NCI-H1417 treated with DMSO at 0.1 percent for 48 hours (cell line): ENCODE data around the gene KBTBD8.

Experiments
- DNase-seq: peaks from one replicate; lab custom pipeline; 2025; lab: John Stamatoyannopoulos, UW

The KBTBD8 gene

DNA sequence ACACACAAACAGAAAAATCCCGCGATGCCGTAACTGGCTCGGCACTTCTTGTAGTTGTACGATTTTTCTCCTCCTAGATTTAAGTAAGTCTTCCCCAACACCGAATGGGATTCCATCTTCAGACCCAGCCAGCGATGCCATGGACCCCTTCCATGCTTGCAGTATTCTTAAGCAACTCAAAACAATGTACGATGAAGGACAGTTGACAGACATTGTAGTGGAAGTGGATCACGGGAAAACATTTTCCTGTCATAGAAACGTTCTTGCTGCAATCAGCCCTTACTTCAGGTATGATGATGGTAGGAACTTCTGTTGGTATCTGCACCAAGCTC is 763 bp downstream of the KBTBD8 start:
- no peak for DNase-seq

DNA sequence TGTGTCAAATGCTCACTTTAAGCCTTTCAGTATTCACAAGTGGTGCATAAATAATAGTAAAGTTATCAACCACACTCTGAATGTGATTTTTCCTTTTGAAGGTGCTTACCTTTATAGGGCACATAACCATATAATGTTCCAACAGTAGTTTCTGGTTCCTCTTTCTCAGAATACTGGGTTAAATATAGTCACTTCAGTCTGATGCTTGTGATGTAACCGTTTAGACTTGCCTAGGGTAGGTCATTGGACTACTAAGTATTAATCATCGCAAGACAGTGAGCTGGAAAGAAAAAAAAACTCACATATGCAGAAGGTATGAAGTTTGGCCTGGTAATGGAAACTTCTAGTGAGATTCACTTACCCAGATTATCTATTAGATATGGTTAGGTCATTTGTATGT is 1.9 kb downstream of the KBTBD8 start:
- DNase-seq = no peak

DNA sequence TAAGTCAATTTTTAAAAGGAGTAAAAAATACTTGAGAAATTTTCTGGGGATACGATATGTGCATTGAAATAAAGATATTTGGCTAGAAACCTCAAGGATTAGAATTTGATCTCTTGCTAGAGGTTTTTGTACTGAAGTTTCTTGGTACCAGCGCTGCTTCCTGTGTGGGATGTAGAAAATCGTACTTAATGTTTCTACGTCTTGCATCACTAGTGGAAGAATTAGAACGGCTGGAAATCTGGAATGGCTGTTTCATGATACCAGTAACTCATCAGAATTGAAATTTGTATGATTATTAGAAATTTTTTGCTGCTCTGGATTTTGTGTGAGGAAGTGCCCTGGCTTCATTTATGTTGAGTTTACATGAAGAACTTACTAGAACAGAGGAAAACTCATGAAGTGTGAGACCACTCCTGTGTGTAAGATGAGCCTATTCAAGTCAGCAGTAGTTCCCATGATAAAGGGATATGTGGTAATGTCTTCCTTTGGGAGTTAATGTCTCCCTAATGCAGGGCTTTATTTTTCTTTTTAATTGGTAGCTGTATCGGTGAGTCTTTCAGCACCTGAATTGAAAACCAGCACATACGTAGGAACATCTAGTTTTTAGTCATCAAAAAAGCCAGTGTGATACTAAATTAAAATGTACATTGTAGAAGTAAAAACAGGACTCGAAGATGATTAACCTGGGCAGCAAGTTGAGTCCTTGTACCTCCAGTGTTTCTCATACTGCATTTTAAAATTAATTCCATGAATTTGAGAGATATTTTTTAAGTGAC is 3.2 kb downstream of the KBTBD8 start:
- DNase-seq = no peak

DNA sequence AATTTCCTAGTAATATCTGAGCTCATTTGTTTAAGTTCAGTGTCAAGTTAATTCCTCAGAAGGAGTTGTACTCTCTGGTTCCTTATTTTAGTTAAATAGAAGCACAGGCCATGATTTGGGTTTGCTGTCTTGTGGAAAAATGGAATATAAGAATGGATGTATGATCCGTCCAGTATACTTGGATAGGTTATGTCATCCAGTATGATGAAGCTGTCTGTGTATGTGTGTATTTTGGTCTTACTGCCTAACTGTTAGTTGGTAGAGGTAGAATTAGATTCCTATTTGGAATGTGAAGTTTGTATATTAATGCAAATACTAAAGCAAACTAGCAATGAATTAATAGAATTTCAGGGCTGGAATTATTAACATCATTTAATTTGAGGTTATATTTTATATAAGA is 7.9 kb downstream of the KBTBD8 start:
- DNase-seq = no peak

DNA sequence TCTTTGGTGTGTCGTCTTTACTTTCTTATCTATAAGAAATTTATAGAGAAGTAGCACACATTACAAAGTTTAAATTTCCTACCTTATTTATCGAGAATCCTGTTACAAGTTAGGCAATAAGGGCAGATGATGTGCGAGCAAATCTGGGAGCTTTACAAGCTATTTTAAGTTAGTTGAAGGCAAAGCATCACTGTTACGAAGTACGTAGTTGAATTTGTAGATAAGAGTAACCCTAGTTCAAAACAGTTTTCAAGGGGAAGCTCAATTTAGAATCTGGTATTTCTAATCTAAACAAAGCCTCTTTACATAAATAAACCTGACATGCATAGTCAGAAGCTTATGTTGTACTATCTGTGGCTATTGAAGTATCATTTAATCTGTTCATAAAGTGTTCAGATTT is 8.4 kb downstream of the KBTBD8 start:
- DNase-seq = no peak

DNA sequence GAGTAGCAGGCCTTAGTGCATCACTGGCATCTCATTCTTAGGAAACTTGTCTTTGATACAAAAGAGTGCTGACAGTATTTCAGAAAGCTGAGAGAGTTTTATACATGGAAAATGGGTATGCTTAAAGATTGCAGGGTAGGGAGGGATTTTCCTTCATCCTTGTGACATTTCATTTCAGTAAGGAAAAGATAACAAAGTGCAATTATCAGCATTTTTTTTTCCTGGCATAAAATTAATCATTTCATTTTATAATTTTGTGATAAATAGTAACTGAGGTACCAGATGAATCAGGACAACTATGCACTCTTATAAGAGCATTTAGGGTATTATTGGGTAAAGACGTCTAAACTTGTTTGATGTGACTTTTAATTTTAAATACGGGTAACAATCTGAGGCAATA is 10.3 kb downstream of the KBTBD8 start:
- DNase-seq = no peak

DNA sequence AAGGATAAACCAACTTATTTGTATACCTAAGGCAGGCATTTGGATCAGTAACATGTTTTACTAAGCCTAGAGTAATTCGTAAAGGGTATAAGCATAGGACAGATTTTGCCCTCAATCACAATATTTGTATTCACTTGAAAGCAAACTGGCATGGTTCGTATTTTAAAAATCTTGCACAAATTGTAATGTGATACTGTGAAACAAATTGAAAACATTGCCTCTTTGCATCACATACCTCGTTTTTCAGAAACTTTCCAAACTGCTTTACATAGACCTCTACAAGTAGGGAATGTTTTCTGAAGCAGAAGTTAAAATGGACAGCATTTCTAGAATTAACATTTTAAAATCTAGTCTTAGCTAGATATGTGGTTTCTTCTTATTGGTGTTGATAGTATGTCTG is 11.6 kb downstream of the KBTBD8 start:
- DNase-seq = no peak

DNA sequence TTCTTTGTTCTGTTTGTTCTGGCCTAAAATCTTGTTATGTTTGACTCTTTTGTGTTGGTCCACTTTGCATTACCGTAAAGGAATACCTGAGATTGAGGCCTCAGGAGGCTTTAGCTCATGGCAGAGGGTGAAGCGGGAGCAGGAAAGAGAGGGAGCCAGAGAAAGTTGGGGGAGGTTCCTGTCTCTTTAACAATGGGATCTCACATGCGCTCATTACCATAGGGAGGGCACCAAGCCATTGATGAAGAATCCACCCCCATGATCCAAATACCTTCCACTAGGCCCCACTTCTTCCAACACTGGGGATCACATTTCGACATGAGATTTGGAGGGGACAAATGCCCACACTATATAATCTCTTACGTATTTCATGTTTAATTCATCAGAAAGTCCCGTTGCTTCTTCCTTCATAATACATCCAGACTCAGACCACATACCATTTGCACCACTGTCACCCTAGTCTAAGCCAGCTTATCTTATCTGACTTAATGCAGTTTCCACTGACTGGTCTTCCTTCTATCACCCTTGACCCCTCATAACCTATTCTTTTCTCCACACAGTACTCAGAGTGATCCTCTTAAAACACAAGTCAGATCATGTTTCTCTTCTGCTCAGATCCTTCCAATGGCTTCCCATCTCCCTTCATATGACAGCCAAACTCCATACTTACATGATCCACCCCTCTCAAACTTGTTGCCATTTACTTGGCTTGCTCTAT is 13.5 kb downstream of the KBTBD8 start:
- DNase-seq = no peak

DNA sequence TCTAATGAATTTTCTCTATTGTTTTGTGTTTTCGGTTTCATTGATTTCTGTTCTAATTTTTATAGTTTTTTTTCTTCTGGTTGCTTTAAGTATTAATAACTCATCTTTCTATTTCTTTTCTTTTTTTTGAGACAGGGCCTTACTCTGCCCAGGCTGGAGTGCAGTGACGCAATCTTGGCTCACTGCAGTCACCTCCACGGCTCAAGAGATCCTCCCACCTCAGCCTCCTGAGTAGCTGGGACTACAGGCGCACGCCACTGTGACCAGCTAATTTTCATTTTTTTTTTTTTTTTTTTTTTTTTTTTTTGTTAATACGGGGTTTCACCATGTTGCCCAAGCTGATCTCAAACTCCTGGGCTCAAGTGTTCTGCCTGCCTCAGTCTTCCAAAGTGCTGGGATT is 14.5 kb downstream of the KBTBD8 start:
- DNase-seq = no peak

DNA sequence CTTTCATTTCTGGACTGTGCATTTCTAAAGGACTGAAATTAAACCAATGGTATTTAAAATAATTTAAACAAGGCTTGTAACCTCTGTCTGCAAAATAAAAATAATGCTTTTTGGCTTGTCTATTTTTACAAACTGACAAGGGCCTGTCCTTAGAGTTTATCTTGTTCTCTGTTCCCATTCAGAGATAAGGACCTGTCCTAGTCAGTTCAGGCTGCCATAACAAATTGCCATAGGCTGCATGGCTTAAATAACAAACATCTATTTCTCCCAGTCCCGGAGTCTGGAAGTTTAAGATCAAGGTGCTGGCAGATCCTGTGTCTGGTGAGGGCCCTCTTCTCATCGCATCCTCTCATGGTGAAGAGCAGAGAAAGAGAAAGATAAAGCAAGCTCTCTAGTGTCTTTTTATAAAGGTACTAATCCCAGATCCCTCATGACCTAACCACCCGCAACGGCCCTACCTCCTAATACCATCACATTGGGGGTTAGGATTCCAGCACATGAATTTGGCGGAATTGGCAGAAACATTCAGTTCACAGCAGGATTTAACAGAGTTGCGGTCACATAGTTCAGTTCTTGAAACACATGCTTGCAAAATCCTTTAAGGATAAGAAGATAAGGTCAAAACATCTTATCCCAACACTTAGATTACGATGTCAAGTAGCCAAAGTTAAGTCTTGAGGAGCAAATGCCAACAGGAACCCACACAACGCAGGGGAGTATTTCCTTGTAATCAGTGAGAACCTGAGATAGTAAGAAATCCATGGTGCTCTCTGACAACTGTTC is 17.8 kb downstream of the KBTBD8 start:
- DNase-seq = no peak

DNA sequence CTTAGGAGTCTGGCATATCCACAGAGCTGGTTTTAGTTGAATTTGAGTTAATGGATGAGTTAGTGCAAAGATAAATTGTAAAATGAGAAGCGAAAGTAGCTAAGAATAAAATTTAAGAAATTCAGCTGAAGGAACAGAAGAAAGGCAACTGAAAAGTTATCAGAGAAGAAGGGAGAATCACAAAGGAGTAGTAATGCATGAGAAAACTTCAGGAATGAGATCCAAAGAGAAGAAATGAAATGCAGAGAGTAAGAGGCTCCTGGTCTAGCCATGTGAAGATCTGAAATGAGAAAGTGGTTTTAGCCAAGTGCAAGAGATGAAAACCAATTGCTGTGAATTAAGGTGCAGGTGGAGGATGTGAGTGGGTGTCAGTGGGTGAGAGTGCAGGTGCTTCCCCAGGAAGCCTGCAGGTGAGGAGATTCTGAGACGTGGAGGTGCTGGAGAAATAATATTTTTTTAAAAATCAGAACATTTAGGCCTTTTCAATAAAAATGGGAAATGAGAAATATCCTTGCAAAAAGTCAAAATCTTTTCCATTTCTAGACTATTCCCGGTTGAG is 18.5 kb downstream of the KBTBD8 start:
- DNase-seq = no peak

DNA sequence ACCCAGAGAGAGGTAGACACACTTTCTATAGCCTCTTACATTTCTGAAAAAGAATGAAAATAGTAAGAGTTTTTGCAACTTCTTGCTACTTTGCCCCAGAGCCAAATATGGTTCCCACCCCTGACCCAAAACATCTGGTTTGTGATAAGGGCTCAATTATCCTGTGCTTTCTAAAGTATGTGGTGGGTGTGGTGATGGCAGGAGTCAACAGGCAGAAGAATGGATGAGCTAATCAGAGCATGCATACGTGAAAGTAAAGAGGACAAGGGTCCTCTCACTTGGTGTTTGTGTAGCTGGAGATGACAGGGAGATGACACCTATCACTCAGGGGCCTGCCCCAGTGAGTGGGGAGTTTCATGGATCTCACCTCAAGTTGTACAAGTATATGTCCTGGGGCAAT is 19.1 kb downstream of the KBTBD8 start:
- no peak for DNase-seq

DNA sequence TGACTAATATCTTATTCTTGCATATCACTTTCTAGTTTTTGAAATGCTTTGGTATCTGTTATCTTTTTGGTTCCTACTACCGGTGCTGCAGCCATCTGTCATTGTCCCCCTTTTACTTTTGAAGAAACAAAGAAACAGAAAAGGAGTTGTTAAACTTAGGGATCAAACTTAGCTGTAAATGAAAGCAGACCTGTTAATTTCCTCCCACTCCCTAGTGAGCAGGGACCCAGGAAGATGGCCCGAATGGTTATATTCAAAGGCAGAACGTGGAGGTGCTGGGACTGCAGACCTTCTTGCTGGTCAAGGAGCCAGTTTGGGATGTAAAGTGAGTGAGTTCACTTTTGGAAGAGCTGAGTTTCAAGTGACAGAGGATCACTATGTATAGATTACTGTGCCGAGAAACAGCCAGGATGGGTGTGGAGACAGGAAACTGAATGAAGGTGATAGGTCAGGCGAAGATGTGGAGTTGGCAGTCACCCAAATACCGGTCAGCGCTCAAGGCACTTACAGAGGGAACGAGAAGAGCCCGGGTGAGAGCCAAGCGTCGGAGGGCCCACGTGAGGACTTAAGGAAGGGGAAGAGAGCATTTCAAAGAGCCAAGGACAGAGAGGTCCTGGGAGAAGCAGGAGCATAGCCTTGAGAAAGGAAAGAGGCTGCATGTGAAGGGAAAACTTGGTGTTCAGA is 20.1 kb downstream of the KBTBD8 start:
- no peak for DNase-seq

DNA sequence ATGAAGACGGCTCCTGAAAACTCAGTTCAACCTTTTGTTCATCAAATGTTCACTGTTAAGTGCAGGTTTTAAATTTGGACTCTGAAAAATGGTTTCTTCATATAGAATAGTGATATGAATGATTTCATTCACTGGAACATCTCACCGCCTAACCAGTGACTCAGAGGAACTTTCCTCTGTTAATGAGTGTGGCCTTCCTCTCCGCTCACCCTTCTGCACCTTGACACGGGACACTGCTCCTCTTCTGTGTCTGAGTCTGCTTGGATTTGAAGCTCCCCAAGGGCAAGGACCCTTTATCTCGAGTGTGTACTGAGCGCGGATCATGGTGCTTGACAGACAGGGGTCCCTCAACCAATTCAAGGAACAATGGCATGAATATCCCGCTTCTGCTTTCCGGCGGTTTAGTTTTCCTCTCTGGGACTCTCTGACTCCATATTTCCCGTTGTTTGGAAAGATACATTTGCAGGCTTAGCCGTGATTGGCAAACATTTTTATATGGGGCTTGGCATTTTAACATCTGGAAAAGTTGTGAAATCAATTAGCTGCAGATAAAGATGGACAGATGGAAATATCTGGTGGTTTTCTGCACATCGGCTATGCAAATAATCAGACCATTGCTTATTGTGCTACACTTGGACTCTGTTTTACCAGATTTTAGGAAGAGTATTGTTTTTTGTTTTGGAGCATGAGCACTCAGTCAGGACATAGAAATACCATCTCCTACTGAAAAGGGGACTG is 20.9 kb downstream of the KBTBD8 start:
- DNase-seq = no peak

DNA sequence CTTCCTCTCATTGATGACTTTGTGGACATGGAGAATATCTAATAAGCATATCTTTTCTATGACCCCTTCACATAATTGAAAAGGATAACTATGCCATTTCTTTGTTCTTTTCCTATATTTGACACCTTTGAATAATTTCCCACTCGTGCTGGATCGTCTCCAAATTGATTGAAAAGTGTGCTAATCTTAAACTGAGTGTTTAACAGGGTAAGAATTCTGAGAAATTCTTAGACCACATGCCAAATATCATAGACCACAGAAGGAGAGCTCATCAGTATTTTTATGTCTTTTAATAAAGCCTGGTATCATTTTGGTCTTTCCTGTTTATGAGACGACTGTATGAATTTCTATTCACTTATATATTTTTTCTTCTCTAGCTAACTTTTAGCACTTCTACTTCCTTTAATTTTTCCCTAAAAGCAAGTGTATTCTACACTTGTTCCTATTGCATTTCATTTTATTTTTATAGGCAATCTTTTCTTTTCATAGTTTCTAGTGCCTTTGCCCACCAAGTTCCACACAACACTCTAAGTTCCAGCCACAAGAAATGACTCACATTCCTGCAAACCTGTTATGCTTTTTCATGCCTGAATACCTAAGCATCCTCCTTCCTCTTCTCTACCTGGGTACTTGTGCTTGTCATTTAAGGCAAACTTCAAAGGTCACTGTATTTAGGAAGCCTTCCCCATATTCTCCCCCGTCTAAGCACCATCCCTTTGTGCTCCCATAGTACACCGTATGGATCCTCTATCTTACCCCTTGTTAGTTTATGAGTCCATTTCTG is 30.1 kb downstream of the KBTBD8 start:
- no peak for DNase-seq

DNA sequence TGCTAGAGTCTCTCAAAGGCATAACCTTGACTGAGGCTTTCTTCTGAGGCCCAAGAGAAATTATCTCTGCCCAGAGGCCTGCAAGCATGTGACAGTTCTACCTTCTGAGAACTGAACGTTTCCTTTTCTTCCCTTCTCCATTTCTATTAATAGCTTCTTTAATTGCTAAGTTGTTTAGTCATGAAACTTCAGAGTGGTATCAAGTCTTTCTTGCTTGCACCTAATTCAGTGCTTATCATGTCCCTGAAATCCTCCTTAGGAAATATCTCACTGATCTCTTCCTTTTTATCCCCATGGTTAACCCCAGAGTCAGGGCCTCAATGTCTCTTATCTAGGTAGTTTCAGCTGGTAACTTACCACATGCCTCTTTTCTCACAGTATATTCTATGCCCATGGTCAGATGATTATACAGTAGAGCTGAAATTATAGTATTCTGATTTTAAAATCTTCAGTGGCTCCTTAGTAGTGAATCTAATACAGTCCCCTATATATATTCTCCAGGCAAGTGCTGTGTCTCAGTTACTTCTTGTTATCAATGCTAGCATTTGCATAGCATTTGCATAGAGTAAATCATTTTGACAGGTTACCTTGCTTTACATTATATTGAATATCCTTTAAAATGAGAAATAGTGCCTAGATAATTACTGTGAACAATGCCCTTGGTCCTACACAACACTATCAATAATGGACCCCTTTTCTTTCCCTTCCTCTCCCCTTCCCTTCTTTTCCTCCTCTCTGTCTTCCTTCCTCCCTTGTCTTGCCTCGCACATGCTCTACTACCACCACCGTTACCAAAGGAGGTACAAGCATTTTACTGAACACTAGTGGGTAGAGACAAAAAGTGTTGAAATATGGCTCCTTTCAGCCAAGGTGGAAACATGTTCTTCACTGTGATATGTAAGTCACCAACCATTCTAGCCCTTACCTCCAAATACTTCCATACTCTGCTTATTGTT is 33.0 kb downstream of the KBTBD8 start:
- no peak for DNase-seq

DNA sequence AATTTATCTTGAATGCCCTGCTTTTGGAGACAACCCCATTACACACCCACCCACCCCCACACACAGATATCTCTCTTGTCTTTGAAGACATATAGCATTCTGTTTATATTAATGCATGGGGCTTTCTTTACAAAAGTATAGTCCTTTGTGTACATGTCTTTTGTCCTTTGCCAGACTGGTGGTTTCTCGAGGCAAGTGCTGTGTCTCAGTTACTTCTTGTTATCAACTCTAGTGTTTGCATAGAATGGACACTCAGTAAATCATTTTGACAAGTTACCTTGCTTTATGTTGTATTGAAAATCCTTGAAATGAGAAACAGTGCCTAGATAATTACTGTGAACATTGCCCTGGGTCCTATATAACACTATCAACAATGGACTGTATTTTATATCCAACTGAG is 33.9 kb downstream of the KBTBD8 start:
- DNase-seq = peak; percentile 66

DNA sequence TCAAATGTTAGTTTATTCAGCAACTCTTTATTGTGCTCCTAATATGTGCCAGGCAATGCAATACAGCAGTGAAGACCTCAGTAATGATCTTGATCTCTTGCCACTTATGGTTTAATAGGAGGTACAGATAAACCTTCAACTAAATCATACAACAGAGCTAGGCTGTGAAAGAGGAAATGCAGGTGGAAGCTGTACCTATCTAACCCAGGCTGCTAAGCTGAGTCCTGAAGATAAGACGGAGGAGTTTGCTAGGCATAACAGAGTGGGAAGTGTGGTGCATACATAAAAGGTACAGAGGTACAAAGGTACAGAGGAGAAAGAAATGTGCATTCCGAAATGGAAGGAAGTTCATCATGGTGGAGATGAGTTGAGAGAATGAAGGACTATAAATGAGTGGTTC is 35.0 kb downstream of the KBTBD8 start:
- no peak for DNase-seq

DNA sequence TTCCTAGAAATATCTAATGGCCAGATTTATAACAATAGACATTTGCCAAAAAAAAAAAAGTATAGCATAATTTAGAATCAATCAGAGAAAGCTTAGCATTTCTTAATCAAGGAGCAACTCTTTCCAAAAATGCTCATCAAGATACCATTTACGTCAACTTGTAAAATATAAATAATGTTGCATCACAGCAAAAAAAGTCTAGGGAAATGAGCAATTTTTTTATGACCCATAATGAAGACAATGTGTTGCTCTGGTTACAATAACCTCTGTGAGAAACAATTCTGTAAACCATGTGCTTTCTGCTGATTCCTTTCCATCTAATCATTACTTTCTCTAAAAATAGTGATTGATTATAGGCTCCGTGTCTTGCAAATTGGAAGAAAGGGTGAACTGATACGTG is 36.3 kb downstream of the KBTBD8 start:
- DNase-seq = no peak

DNA sequence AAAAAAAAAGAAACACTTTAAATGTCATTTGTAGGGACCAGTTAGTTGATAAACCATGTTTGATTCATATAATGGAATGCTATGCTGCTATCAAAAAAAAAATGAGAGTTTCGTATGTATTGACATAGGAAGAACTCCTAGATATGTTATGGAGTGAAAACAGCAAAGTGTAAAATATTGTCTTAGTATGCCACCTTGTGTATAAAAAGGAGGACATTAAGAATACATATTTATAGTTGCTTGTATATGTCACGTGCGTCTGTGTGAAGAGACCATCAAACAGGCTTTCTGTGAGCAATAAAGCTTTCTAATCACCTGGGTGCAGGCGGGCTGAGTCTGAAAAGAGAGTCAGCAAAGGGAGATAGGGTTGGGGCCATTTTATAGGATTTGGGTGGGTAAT is 39.5 kb downstream of the KBTBD8 start:
- no peak for DNase-seq
